CD4-positive, alpha-beta memory T cell (primary cell): ENCODE data around the gene YDJC. TPM values are rescaled to one million over a fixed set of nuclear protein-coding genes. Genes with fewer than 3 reads are reported as not detected.

ENCODE experiments used
- CTCF ChIA-PET: fragments of 350-600 bp; sonication (Branson Sonifier 250); formaldehyde crosslinking; loops from one replicate; lab custom pipeline; 2021; ENCODE audit warnings: inconsistent platforms; ENCODE audit not compliant: partially characterized antibody; lab: Charles Lee
- POLR2A ChIA-PET: fragments of 350-600 bp; sonication (Branson Sonifier 250); formaldehyde crosslinking; loops from one replicate; lab custom pipeline; 2021; ENCODE audit not compliant: partially characterized antibody; lab: Charles Lee
- DNase-seq, 5 donors: peaks; one replicate each; pipeline versions ENCODE4 v3.0.0 to v3.0.0-alpha.2; 2020 to 2022; ENCODE audit warnings: mixed read lengths in 1 of 5
- H3K27ac ChIP-seq: one replicate; pipeline ENCODE4 v1.7.0; 2013; ENCODE audit warnings: low read depth, low read length
- H3K27me3 ChIP-seq: 2 replicates; pipeline ENCODE4 v1.7.0; 2013; ENCODE audit warnings: mild to moderate bottlenecking, low read length, moderate library complexity; ENCODE audit not compliant: insufficient read depth
- H3K36me3 ChIP-seq: 2 replicates; pipeline ENCODE4 v1.7.0; 2013; ENCODE audit warnings: mild to moderate bottlenecking, low read length, moderate library complexity; ENCODE audit not compliant: insufficient read depth
- H3K4me1 ChIP-seq: 2 replicates; pipeline ENCODE4 v1.7.0; 2013; ENCODE audit warnings: mild to moderate bottlenecking, low read length, moderate library complexity; ENCODE audit not compliant: insufficient read depth
- H3K4me3 ChIP-seq, 2 donors: one replicate each; pipeline ENCODE4 v1.7.0; 2013; ENCODE audit warnings: low read length in 2 of 2, mild to moderate bottlenecking in 1 of 2
- H3K9me3 ChIP-seq, 2 donors: one replicate each; pipeline ENCODE4 v1.7.0; 2013; ENCODE audit warnings: low read length in 2 of 2, control low read depth in 1 of 2; ENCODE audit not compliant: control insufficient read depth in 1 of 2
- H3K27ac Mint-ChIP-seq, 7 donors: one replicate each; pipeline ENCODE4 v1.8.0; 2020 to 2021; ENCODE audit warnings: mixed read lengths in 7 of 7, mild to moderate bottlenecking in 6 of 7, inconsistent platforms in 3 of 7, moderate library complexity in 3 of 7
- H3K27me3 Mint-ChIP-seq, 2 donors: one replicate each; pipeline ENCODE4 v1.8.0; 2020 to 2021; ENCODE audit warnings: mixed read lengths in 2 of 2
- H3K36me3 Mint-ChIP-seq, 2 donors: one replicate each; pipeline ENCODE4 v1.8.0; 2020 to 2021; ENCODE audit warnings: mixed read lengths in 2 of 2, inconsistent platforms in 1 of 2, mild to moderate bottlenecking in 1 of 2
- H3K4me1 Mint-ChIP-seq, 4 donors: one replicate each; pipeline ENCODE4 v1.8.0; 2020 to 2021; ENCODE audit warnings: mixed read lengths in 4 of 4, mild to moderate bottlenecking in 1 of 4
- H3K4me3 Mint-ChIP-seq, 8 donors: one replicate each; pipeline ENCODE4 v1.8.0; 2020 to 2021; ENCODE audit warnings: mixed read lengths in 8 of 8, mild to moderate bottlenecking in 7 of 8, moderate library complexity in 6 of 8, inconsistent platforms in 3 of 8
- H3K9me3 Mint-ChIP-seq, 8 donors: one replicate each; pipeline ENCODE4 v1.8.0; 2020 to 2021; ENCODE audit warnings: mixed read lengths in 8 of 8, mild to moderate bottlenecking in 5 of 8, inconsistent platforms in 3 of 8, moderate library complexity in 1 of 8
- intact Hi-C: fragments of 100-400 bp; cut with micrococcal nuclease; formaldehyde crosslinking; loops from one replicate; pipeline ENCODE4 v1.15.1; 2023
- polyA plus RNA-seq, 2 donors: library from polyadenylated mRNA; unstranded; fragments of 300-500 nt; fragmentation: Illumina TruSeq; gene quantifications; one replicate each; pipeline ENCODE4 v1.2.3, GENCODE V29; 2021
- total RNA-seq, 2 experiments: library from RNA; stranded (reverse); gene quantifications; one replicate each; pipeline ENCODE4 v1.2.3, GENCODE V29; 2021

YDJC gene
- total and polyA plus RNA-seq, 4 experiments from 2014 or later: 45.7 to 52.8 (median 46.7) TPM

GRCh38 chr22:21660904-21661303 is 31.1 kb upstream of the YDJC start:
- H3K4me1 Mint-ChIP-seq: peaks cover 13 to 24% (median 18%) of the 10 kb centered on the region in 4 donors
- CTCF ChIA-PET: interaction anchor here (2.0 kb wide), 1 partner anchor 31 kb away, joined by 8 read pairs; the partner anchor contains the start of gene YDJC
- POLR2A ChIA-PET: interaction anchor here (1.5 kb wide), 1 partner anchor 9 kb away, joined by 5 read pairs; no protein-coding TSS in a partner anchor

GRCh38 chr22:21659864-21660525 is 30.2 kb upstream of the YDJC start:
- no peaks in the 10 kb centered on the region for H3K27me3 ChIP-seq
- Mint-ChIP-seq H3K4me1 (peaks cover 11 to 17% (median 14%) of the 10 kb centered on the region in 4 donors), H3K36me3 (no peaks in the 10 kb centered on the region), H3K9me3 (peaks cover 0 to 2% (median 0%) of the 10 kb centered on the region in 8 donors), H3K27me3 (no peaks in the 10 kb centered on the region), H3K27ac (no peak overlapping the region), H3K4me3 (peak overlapping the region in 3 of 8 donors; percentile 8 to 25 (median 17))
- intact Hi-C loops: no loop called here
- no peaks in the 10 kb centered on the region for H3K9me3 ChIP-seq
- ChIA-PET POLR2A (interaction anchor here (1.5 kb wide), 1 partner anchor 9 kb away, joined by 5 read pairs; no protein-coding TSS in a partner anchor), CTCF (interaction anchor here (0.8 to 2.0 kb wide), 3 partner anchors 13 to 30 kb away, joined by 3 to 8 read pairs (median 5); partner anchors contain the start of gene YDJC)
- H3K36me3 ChIP-seq: no peaks in the 10 kb centered on the region
- no peak for DNase-seq
- peaks cover 16% of the 10 kb centered on the region for H3K4me1 ChIP-seq
- H3K4me3 ChIP-seq: no peak overlapping the region
- no peak overlapping the region for H3K27ac ChIP-seq

More at GRCh38 chr22:21660904-21661303, 31.1 kb upstream of the YDJC start:
- peaks cover 0 to 1% of the 10 kb centered on the region in 2 donors for H3K36me3 Mint-ChIP-seq
- Histone ChIP-seq H3K27me3 (no peaks in the 10 kb centered on the region), H3K4me3 (no peak overlapping the region), H3K4me1 (peaks cover 23% of the 10 kb centered on the region), H3K27ac (no peak overlapping the region), H3K9me3 (no peaks in the 10 kb centered on the region), H3K36me3 (no peaks in the 10 kb centered on the region)
- H3K9me3 Mint-ChIP-seq: peaks cover 0 to 2% (median 0%) of the 10 kb centered on the region in 8 donors
- intact Hi-C loops: no loop called here
- no peak for DNase-seq
- no peaks in the 10 kb centered on the region for H3K27me3 Mint-ChIP-seq
- H3K27ac Mint-ChIP-seq: no peak overlapping the region
- peak overlapping the region in 1 of 8 donors; percentile 15 for H3K4me3 Mint-ChIP-seq

DNA sequence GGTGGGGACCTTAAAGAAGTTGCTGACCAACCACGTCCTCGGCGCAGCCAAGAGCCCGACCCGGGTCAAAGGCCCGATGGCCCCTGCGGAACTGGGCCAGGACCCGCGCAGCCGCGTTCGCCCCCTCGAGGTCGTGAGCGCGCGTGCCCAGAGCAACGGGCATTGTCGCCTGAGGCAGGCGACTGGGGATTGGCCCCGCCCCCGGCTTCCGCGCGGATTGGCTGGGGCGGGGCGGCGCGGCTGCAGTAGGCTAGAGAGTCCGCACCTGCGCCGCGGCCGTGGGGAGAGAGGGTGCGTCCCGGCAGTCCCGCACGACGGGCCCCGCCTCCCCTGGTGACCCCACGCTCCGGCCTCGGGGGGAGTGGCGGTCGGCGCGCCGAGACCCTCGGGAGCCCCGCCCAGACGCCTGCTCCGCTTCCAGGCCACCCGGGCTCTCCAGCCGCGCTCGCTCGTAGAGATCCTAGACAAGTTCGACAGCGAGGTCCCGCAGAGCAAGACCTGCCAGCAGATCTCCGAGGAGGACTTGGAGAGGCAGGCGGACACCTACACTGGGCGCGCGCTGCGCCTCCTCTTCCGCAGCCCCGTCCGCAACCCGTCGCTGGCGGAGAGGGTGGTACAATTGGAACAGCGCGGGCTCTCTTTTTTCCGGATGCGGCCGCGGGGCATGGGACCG is 27.7 kb upstream of the YDJC start:
- ChIA-PET POLR2A (interaction anchor here (1.2 to 1.5 kb wide), 2 partner anchors 15 kb away, joined by 7 read pairs; partner anchors contain the start of gene SDF2L1), CTCF (interaction anchor here (1.3 to 2.4 kb wide), 3 partner anchors 11 to 15 kb away, joined by 6 to 14 read pairs (median 11); partner anchors contain the start of gene SDF2L1)
- H3K4me1 ChIP-seq: peaks cover 19% of the 10 kb centered on the region
- H3K27ac ChIP-seq: peak overlapping the region; percentile 35
- peak; percentile 69 to 80 (median 70) for DNase-seq
- Mint-ChIP-seq H3K27me3 (no peaks in the 10 kb centered on the region), H3K4me3 (peak overlapping the region; percentile 80 to 92 (median 88)), H3K4me1 (peaks cover 10 to 14% (median 11%) of the 10 kb centered on the region in 4 donors), H3K36me3 (no peaks in the 10 kb centered on the region), H3K9me3 (peaks cover 0 to 2% (median 0%) of the 10 kb centered on the region in 8 donors), H3K27ac (peak overlapping the region in 4 of 7 donors; percentile 42 to 80 (median 68))
- H3K4me3 ChIP-seq: peak overlapping the region; percentile 52 to 57
- no peaks in the 10 kb centered on the region for H3K27me3 ChIP-seq
- intact Hi-C loops: loop anchor here (1.0 kb wide), 1 partner anchor 15 kb away; the partner anchor contains the start of gene SDF2L1
- H3K36me3 ChIP-seq: no peaks in the 10 kb centered on the region
- no peaks in the 10 kb centered on the region for H3K9me3 ChIP-seq

DNA sequence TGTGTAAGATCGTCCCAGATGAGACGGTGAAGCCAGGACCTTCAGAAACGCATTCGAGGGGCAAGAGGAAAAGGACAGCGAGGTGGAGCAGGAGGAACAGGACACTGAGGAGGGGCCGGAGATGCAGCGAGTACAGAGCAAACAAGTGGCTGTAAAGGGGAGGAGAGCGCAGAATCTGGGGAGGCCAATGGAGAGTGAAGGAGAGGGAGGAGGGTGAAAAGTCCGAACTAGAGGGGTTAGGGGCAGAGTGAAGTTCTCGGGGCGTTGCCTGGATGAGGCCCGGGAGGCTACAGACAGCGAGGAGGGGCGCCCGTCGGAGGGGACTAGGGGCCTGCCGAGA is 27.2 kb upstream of the YDJC start:
- H3K27me3 ChIP-seq: no peaks in the 10 kb centered on the region
- intact Hi-C loops: loop anchor here (1.0 kb wide), 1 partner anchor 15 kb away; the partner anchor contains the start of gene SDF2L1
- Mint-ChIP-seq H3K9me3 (peaks cover 0 to 2% (median 0%) of the 10 kb centered on the region in 8 donors), H3K4me1 (peaks cover 10 to 17% (median 12%) of the 10 kb centered on the region in 4 donors), H3K27ac (peak overlapping the region in 5 of 7 donors; percentile 57 to 82 (median 69)), H3K27me3 (no peaks in the 10 kb centered on the region), H3K4me3 (peak overlapping the region; percentile 71 to 92 (median 77)), H3K36me3 (no peaks in the 10 kb centered on the region)
- no peak for DNase-seq
- POLR2A ChIA-PET: interaction anchor here (1.5 kb wide), 1 partner anchor 15 kb away, joined by 7 read pairs; the partner anchor contains the start of gene SDF2L1
- H3K27ac ChIP-seq: no peak overlapping the region
- CTCF ChIA-PET: interaction anchor here (1.1 to 2.4 kb wide), 2 partner anchors 11 to 28 kb away, joined by 4 to 11 read pairs; no protein-coding TSS in a partner anchor
- H3K4me3 ChIP-seq: peak overlapping the region in 1 of 2 donors; percentile 57
- H3K9me3 ChIP-seq: no peaks in the 10 kb centered on the region
- peaks cover 24% of the 10 kb centered on the region for H3K4me1 ChIP-seq
- no peaks in the 10 kb centered on the region for H3K36me3 ChIP-seq

GRCh38 chr22:21652547-21653545 is 23.0 kb upstream of the YDJC start:
- peaks cover 13 to 34% (median 23%) of the 10 kb centered on the region in 4 donors for H3K4me1 Mint-ChIP-seq
- no peak for DNase-seq

More at GRCh38 chr22:21652547-21653545, 23.0 kb upstream of the YDJC start:
- H3K36me3 Mint-ChIP-seq: peaks cover 4 to 5% of the 10 kb centered on the region in 2 donors
- ChIA-PET POLR2A (interaction anchor here (1.8 to 4.2 kb wide), 3 partner anchors 11 to 24 kb away, joined by 7 to 26 read pairs (median 11); partner anchors contain the start of genes PPIL2, SDF2L1 and YDJC), CTCF (interaction anchor here (4.3 kb wide), 1 partner anchor 10 kb away, joined by 17 read pairs; the partner anchor contains the start of gene SDF2L1)
- H3K27me3 Mint-ChIP-seq: no peaks in the 10 kb centered on the region
- peak overlapping the region in 6 of 8 donors; percentile 39 to 95 (median 88) for H3K4me3 Mint-ChIP-seq
- H3K9me3 Mint-ChIP-seq: no peaks in the 10 kb centered on the region
- H3K27ac Mint-ChIP-seq: no peak overlapping the region
- intact Hi-C loops: loop anchor here (1.0 kb wide), 2 partner anchors 11 to 13 kb away; partner anchors contain the start of genes PPIL2 and SDF2L1
- H3K4me3 ChIP-seq: peak overlapping the region in 1 of 2 donors; percentile 74
- no peaks in the 10 kb centered on the region for H3K36me3 ChIP-seq
- H3K27ac ChIP-seq: peak overlapping the region; percentile 42
- no peaks in the 10 kb centered on the region for H3K9me3 ChIP-seq
- H3K4me1 ChIP-seq: peaks cover 33% of the 10 kb centered on the region
- H3K27me3 ChIP-seq: no peaks in the 10 kb centered on the region
